B cell (primary cell): ENCODE measurements around the gene KCNQ1OT1. TPM values are rescaled to one million over a fixed set of nuclear protein-coding genes. Genes with fewer than 3 reads are reported as not detected.

Source experiments
- ATAC-seq: fragments of 200-7000 bp; cut with Tn5 transposase; one replicate; pipeline ENCODE4 v1.10.0; 2021; ENCODE audit warnings: low read depth, mild to moderate bottlenecking, moderate number of reproducible peaks, moderate library complexity
- CTCF ChIA-PET: fragments of 350-600 bp; sonication (Branson Sonifier 250); formaldehyde crosslinking; loops from one replicate; lab custom pipeline; 2021; ENCODE audit warnings: antibody characterized with exemption, inconsistent platforms; lab: Charles Lee
- POLR2A ChIA-PET: fragments of 350-600 bp; sonication (Branson Sonifier 250); formaldehyde crosslinking; loops from one replicate; lab custom pipeline; 2021; ENCODE audit warnings: antibody characterized with exemption; lab: Charles Lee
- DNase-seq: peaks from one replicate; pipeline ENCODE4 v3.0.0; 2013
- H2AFZ ChIP-seq: 2 replicates; pipeline ENCODE4 v1.6.1; 2012; ENCODE audit warnings: mild to moderate bottlenecking, low read depth, low read length; ENCODE audit not compliant: insufficient read depth, poor library complexity, severe bottlenecking
- H3K27ac ChIP-seq, 2 donors: 1 replicate in 1 of 2; 2 replicates in 1 of 2; pipeline ENCODE4 v1.5.1; 2012 to 2013; ENCODE audit warnings: low read length in 2 of 2, mild to moderate bottlenecking in 2 of 2, moderate library complexity in 1 of 2
- H3K27me3 ChIP-seq, 4 experiments: fragments of 200-600 bp in 1 of 4; sonication (generic) in 1 of 4; replicated peaks in 1 of 4; 1 replicate in 2 of 4; 2 replicates in 2 of 4; pipeline versions ENCODE4 v1.6.1 to v1.7.0; 2013 to 2016; ENCODE audit warnings: low read length in 3 of 4, mild to moderate bottlenecking in 2 of 4, mixed read lengths in 1 of 4, moderate library complexity in 1 of 4; ENCODE audit not compliant: insufficient read depth in 4 of 4, control insufficient read depth in 3 of 4; ENCODE audit errors: control extremely low read depth in 1 of 4
- H3K36me3 ChIP-seq, 2 experiments: replicated peaks in 1 of 2; 1 replicate in 1 of 2; 2 replicates in 1 of 2; pipeline versions ENCODE4 v1.6.1 to v1.7.1; 2013; ENCODE audit warnings: low read length in 1 of 2; ENCODE audit not compliant: insufficient read depth in 2 of 2, control insufficient read depth in 1 of 2; ENCODE audit errors: control extremely low read depth in 1 of 2, extremely low read depth in 1 of 2
- H3K4me1 ChIP-seq, 2 donors: fragments of 200-600 bp in 1 of 2; sonication (generic) in 1 of 2; 1 replicate in 1 of 2; 2 replicates in 1 of 2; pipeline versions ENCODE4 v1.5.1 to v1.6.1; 2013 to 2017; ENCODE audit warnings: low read length in 2 of 2; ENCODE audit not compliant: control insufficient read depth in 2 of 2, insufficient read depth in 2 of 2
- H3K4me2 ChIP-seq: replicated peaks from 2 replicates; pipeline ENCODE3; 2012; ENCODE audit warnings: mild to moderate bottlenecking, low read depth, low read length; ENCODE audit not compliant: poor library complexity, severe bottlenecking
- H3K4me3 ChIP-seq, 5 experiments: fragments of 200-600 bp in 1 of 5; sonication (generic) in 1 of 5; 1 replicate in 3 of 5; 2 replicates in 2 of 5; pipeline versions ENCODE4 v1.5.1 to v1.7.0; 2011 to 2016; ENCODE audit warnings: low read length in 4 of 5, mild to moderate bottlenecking in 4 of 5, low read depth in 2 of 5, control low read depth in 1 of 5, moderate library complexity in 1 of 5; ENCODE audit not compliant: insufficient read depth in 1 of 5; ENCODE audit errors: control extremely low read depth in 1 of 5, extremely low read depth in 1 of 5
- H3K79me2 ChIP-seq: fragments of 200-600 bp; sonication (generic); one replicate; pipeline ENCODE4 v1.6.0; 2016; ENCODE audit warnings: low read length; ENCODE audit not compliant: control insufficient read depth, insufficient read depth
- H3K9ac ChIP-seq: fragments of 200-600 bp; sonication (generic); 2 replicates; pipeline ENCODE4 v1.6.1; 2017; ENCODE audit warnings: mild to moderate bottlenecking, low read length, moderate library complexity
- H3K9me3 ChIP-seq, 3 donors: one replicate each; pipeline versions ENCODE4 v1.6.1 to v1.7.1; 2013; ENCODE audit warnings: low read length in 2 of 3; ENCODE audit not compliant: control insufficient read depth in 2 of 3, insufficient read depth in 1 of 3; ENCODE audit errors: control extremely low read depth in 1 of 3
- H4K20me1 ChIP-seq: 2 replicates; pipeline ENCODE4 v1.6.0; 2012; ENCODE audit warnings: mild to moderate bottlenecking, low read length; ENCODE audit not compliant: insufficient read depth, control insufficient read depth, poor library complexity, severe bottlenecking
- H3K27ac Mint-ChIP-seq: one replicate; pipeline ENCODE4 v1.8.0; 2021; ENCODE audit warnings: mixed read lengths
- H3K27me3 Mint-ChIP-seq: one replicate; pipeline ENCODE4 v1.8.0; 2021; ENCODE audit warnings: mixed read lengths
- H3K4me1 Mint-ChIP-seq: one replicate; pipeline ENCODE4 v1.8.0; 2021; ENCODE audit warnings: mixed read lengths
- H3K4me3 Mint-ChIP-seq: one replicate; pipeline ENCODE4 v1.8.0; 2021; ENCODE audit warnings: mixed read lengths
- H3K9me3 Mint-ChIP-seq: one replicate; pipeline ENCODE4 v1.8.0; 2022; ENCODE audit warnings: mixed read lengths; ENCODE audit not compliant: insufficient read depth
- CTCF ChIP-seq: fragments of 200-600 bp; IDR thresholded peaks from one replicate; pipeline ENCODE4 v1.8.0; 2022; ENCODE audit warnings: antibody characterized with exemption, mild to moderate bottlenecking
- EZH2 ChIP-seq: IDR thresholded peaks from 2 replicates; pipeline ENCODE4 v1.6.1; 2012; ENCODE audit warnings: borderline replicate concordance, low read depth, mild to moderate bottlenecking, moderate library complexity, low read length; ENCODE audit not compliant: insufficient read depth, poor library complexity, severe bottlenecking
- WGBS: methylation state at CpG from one replicate; pipeline ENCODE4 v1.1.5; 2013; ENCODE audit warnings: missing lambda C conversion rate; ENCODE audit not compliant: insufficient coverage; 5-methylcytosine and 5-hydroxymethylcytosine counted together
- intact Hi-C: fragments of 100-400 bp; cut with micrococcal nuclease; formaldehyde crosslinking; loops from one replicate; pipeline ENCODE4 v1.10.0; 2022
- polyA plus RNA-seq: library from polyadenylated mRNA; depleted of rRNA; stranded (reverse); fragments of >200 nt; gene quantifications from 2 replicates; pipeline ENCODE4 v1.2.3, GENCODE V29; 2012
- total RNA-seq, 2 donors: library from RNA; stranded (reverse); fragments of 120-200 nt in 1 of 2; gene quantifications; 1 replicate in 1 of 2; 2 replicates in 1 of 2; pipeline versions ENCODE4 v1.2.3 to v1.2.4, GENCODE V29; 2013 to 2022

Gene KCNQ1OT1
- total and polyA plus RNA-seq, 2 donors (not counting 1 experiment from before 2014, with no cell fraction given), result 0.03 to 0.89 TPM

DNA sequence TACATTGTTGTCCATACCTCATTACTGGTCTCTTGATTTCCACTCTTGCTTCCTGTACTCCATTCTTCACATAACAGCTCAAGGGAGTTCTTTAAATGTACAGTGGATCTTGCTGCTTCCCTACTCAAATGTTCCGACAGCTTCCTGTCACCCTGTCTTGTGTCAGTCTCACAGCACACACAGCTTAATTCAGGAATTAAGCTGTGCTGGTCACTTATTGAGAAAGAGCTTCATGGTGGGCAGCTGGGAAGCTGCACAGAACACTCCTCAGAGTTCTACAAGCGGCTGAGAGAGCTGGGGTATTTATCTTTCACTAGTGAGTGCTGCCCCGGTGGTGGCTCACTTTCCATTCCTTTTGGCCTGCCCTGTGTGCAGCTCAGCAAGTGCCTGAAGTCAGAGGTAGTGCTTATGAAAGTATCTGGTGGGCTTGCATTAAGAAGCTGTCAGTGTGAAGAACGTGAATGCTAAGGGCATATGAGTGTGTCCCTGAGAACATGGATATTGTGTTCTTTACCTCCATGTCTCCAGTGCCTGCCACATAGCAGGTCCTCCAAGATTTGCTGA lies 48.7 kb downstream of the KCNQ1OT1 start:
- 97% methylated on average over 4 of the region's 4 CpGs for WGBS
- CTCF ChIA-PET, result no interaction called here
- no peak overlapping the region for H3K9ac ChIP-seq
- Mint-ChIP-seq H3K27me3 (no peaks in the 10 kb centered on the region), H3K9me3 (peaks cover 21% of the 10 kb centered on the region), H3K27ac (no peak overlapping the region), H3K4me3 (no peak overlapping the region), H3K4me1 (no peaks in the 10 kb centered on the region)
- peaks cover 0 to 5% of the 10 kb centered on the region in 2 experiments for H3K36me3 ChIP-seq
- H3K79me2 ChIP-seq, result peaks cover 6% of the 10 kb centered on the region
- no peak overlapping the region for H3K4me2 ChIP-seq
- H3K27ac ChIP-seq, result no peak overlapping the region
- TF ChIP-seq EZH2, result no peak
- no peak for TF ChIP-seq CTCF
- POLR2A ChIA-PET, result no interaction called here
- no peak overlapping the region for H2AFZ ChIP-seq
- no peaks in the 10 kb centered on the region for H3K27me3 ChIP-seq
- peaks cover 11 to 41% (median 24%) of the 10 kb centered on the region in 3 donors for H3K9me3 ChIP-seq
- no peaks in the 10 kb centered on the region for H4K20me1 ChIP-seq
- intact Hi-C loops, result no loop called here
- DNase-seq (no peak), ATAC-seq (no peak)
- no peak overlapping the region for H3K4me3 ChIP-seq
- no peaks in the 10 kb centered on the region for H3K4me1 ChIP-seq

GRCh38 chr11:2650343-2650867 lies 49.4 kb downstream of the KCNQ1OT1 start:
- TF ChIP-seq CTCF (no peak), EZH2 (no peak)
- peaks cover 12 to 48% (median 30%) of the 10 kb centered on the region in 3 donors for H3K9me3 ChIP-seq
- no peaks in the 10 kb centered on the region for H3K4me1 ChIP-seq
- ATAC-seq (no peak), DNase-seq (no peak)
- ChIA-PET CTCF (no interaction called here), POLR2A (no interaction called here)
- no peak overlapping the region for H2AFZ ChIP-seq
- no peak overlapping the region for H3K4me3 ChIP-seq
- H3K36me3 ChIP-seq, result peaks cover 0 to 5% of the 10 kb centered on the region in 2 experiments
- intact Hi-C loops, result no loop called here
- peaks cover 6% of the 10 kb centered on the region for H3K79me2 ChIP-seq
- peaks cover 21% of the 10 kb centered on the region for H3K9me3 Mint-ChIP-seq
- H3K4me1 Mint-ChIP-seq, result no peaks in the 10 kb centered on the region
- no peak overlapping the region for H3K4me3 Mint-ChIP-seq
- no peak overlapping the region for H3K27ac ChIP-seq
- H3K27me3 ChIP-seq, result no peaks in the 10 kb centered on the region
- no peaks in the 10 kb centered on the region for H3K27me3 Mint-ChIP-seq
- no CpG with 5 or more reads among the region's 2 CpGs for WGBS
- no peaks in the 10 kb centered on the region for H4K20me1 ChIP-seq
- no peak overlapping the region for H3K9ac ChIP-seq
- no peak overlapping the region for H3K27ac Mint-ChIP-seq
- no peak overlapping the region for H3K4me2 ChIP-seq
